NCI-H187 treated with DMSO at 0.1 percent for 48 hours (cell line): Measurements from ENCODE around the gene ADGRG4.

ENCODE experiments used
- DNase-seq: peaks from one replicate; lab custom pipeline; 2025; lab: John Stamatoyannopoulos, UW

Gene ADGRG4

DNA sequence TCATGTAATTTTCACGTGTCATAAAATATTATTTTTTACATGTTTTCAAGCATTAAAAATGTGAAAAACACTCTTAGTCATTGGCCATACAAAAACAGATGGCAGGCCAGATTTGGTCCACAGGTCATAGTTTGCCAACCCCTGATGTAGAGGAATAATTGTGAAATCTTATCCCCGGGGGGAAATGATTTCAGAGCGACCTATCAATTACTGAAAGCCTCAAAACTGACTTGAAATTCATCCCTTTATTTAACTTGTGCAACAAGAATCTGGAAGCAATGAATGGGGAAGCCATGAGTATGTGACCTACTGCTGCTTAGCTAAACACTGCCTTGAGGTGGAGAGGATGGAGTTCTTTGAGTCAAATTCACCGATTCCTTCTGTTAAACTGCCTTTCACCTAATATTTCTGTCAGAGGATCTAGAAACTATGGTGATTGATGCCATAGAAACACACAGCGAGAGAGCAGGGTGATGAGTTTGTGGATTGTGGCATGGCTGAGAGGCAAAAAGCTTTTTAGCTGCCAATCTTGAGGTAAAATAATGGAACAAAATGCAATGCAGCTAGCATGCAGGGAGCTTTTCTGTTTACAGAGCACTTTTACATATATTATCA lies 156.6 kb downstream of the ADGRG4 start:
- no peak for DNase-seq

DNA sequence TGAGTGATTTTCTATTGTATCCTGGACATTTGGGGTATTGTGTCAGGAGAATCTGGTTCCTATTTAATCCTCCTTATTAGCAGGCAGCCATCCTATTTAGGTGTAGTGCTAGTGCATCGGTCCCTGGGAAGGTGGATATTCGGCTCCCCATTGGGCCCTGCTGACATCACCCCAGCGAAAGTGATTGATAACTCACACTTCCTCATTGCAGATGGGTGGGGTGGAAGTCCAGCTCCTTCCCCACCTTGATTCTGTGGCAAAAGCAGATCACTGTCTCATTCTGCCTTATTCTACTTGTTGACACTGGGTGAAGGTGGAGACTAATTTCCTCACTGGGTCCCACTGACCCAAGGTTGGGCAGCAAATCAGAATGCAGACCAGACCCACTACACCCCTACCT lies 163.8 kb downstream of the ADGRG4 start:
- DNase-seq = no peak
